IPS DF 4.7 (cell line): ENCODE data around the gene KLF9.
"Not testable (repeated sequence)": the region's sequence is repeated elsewhere in the genome, so short reads cannot be mapped to it uniquely, and the experiment has no call there.

ENCODE experiments used
- DNase-seq: peaks from one replicate; pipeline ENCODE4 v3.0.0-alpha.2; 2013; ENCODE audit warnings: low spot score; ENCODE audit errors: extremely low read depth

Gene KLF9

GRCh38 chr9:70405808-70406433 is 8.5 kb downstream of the KLF9 start:
- no peak for DNase-seq

GRCh38 chr9:70404261-70404660 is 10.2 kb downstream of the KLF9 start:
- DNase-seq: no peak

GRCh38 chr9:70403618-70404025 is 10.8 kb downstream of the KLF9 start:
- no peak for DNase-seq

GRCh38 chr9:70403166-70403565 is 11.3 kb downstream of the KLF9 start:
- no peak for DNase-seq

GRCh38 chr9:70402213-70402612 is 12.2 kb downstream of the KLF9 start:
- no peak for DNase-seq

- not testable (repeated sequence) for DNase-seq
These were observed 13.2 kb downstream of the KLF9 start for GRCh38 chr9:70401241-70401640.

GRCh38 chr9:70400107-70400892 is 14.2 kb downstream of the KLF9 start:
- no peak for DNase-seq

- DNase-seq: no peak
These were observed 15.3 kb downstream of the KLF9 start for GRCh38 chr9:70399141-70399540.

- no peak for DNase-seq
These were observed 16.3 kb downstream of the KLF9 start for GRCh38 chr9:70398145-70398556.

GRCh38 chr9:70395652-70396051 is 18.8 kb downstream of the KLF9 start:
- DNase-seq: no peak

GRCh38 chr9:70392850-70393249 is 21.6 kb downstream of the KLF9 start:
- DNase-seq: no peak

GRCh38 chr9:70392189-70392588 is 22.3 kb downstream of the KLF9 start:
- DNase-seq: no peak

GRCh38 chr9:70390933-70391341 is 23.5 kb downstream of the KLF9 start:
- no peak for DNase-seq

- DNase-seq: no peak
These were observed 24.7 kb downstream of the KLF9 start for GRCh38 chr9:70389621-70390266.

GRCh38 chr9:70389188-70389587 is 25.3 kb downstream of the KLF9 start:
- DNase-seq: no peak

- no peak for DNase-seq
These were observed 26.8 kb downstream of the KLF9 start for GRCh38 chr9:70387663-70388062.

- DNase-seq: no peak
These were observed 29.0 kb downstream of the KLF9 start for GRCh38 chr9:70385426-70385825.

- DNase-seq: no peak
These were observed 31.5 kb downstream of the KLF9 start for GRCh38 chr9:70382709-70383605.

GRCh38 chr9:70382046-70382708 is 32.3 kb downstream of the KLF9 start:
- no peak for DNase-seq

- no peak for DNase-seq
These were observed 39.4 kb downstream of the KLF9 start for GRCh38 chr9:70374962-70375618.
